GM21825 (cell line): ENCODE measurements around the gene PDLIM7.

Experiments used
- ATAC-seq: cut with Tn5 transposase; IDR thresholded peaks from one replicate; pipeline ENCODE4 v1.9.1; 2021; ENCODE audit warnings: mild to moderate bottlenecking, moderate library complexity; ENCODE audit not compliant: unreplicated experiment

Gene PDLIM7

DNA sequence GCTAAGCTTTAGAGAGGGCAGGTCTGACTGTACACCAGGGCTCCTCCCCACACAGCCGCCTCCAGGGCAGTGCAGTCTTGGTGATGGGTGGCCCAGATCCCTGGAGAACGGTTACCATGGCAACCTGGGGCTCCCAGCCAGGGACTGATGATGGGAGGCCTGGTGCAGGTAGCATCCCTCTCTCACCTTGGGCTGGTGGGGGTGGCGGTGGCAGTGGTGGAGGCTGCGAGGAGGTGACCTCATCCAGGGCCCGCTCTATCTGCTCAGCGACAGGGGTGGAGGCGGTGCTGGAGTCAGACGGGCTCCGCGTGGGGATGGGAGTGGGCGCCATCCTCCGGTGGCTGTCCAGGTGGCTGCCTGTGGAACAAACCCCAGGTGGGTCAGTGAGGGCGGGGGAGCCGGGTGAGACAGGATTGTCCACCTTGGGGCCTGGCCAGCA lies 38.5 kb downstream of the PDLIM7 start:
- no peak for ATAC-seq

GRCh38 chr5:177457852-177458681 lies 39.3 kb downstream of the PDLIM7 start:
- no peak for ATAC-seq

- ATAC-seq, result peak; percentile 30
These were observed 40.2 kb downstream of the PDLIM7 start for GRCh38 chr5:177456976-177457851.

DNA sequence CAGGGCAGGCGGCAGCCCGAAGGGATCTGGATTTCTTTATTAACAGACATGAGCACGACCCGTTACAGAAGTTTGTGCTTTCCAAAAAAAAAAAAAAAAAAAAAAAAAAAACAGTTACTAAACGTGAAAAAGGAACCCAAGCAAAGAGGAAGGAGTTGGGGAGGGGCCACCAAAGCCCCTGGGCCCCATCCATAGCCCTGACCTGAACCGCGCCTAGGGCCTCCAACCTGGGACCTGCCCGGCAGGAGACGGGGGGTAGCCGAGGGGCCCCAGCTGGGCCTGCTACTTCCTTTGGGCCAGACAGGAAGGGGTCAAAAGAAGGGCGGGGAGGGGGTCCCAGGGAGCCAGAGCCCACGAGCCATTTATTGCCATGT lies 40.8 kb downstream of the PDLIM7 start:
- ATAC-seq, result no peak

DNA sequence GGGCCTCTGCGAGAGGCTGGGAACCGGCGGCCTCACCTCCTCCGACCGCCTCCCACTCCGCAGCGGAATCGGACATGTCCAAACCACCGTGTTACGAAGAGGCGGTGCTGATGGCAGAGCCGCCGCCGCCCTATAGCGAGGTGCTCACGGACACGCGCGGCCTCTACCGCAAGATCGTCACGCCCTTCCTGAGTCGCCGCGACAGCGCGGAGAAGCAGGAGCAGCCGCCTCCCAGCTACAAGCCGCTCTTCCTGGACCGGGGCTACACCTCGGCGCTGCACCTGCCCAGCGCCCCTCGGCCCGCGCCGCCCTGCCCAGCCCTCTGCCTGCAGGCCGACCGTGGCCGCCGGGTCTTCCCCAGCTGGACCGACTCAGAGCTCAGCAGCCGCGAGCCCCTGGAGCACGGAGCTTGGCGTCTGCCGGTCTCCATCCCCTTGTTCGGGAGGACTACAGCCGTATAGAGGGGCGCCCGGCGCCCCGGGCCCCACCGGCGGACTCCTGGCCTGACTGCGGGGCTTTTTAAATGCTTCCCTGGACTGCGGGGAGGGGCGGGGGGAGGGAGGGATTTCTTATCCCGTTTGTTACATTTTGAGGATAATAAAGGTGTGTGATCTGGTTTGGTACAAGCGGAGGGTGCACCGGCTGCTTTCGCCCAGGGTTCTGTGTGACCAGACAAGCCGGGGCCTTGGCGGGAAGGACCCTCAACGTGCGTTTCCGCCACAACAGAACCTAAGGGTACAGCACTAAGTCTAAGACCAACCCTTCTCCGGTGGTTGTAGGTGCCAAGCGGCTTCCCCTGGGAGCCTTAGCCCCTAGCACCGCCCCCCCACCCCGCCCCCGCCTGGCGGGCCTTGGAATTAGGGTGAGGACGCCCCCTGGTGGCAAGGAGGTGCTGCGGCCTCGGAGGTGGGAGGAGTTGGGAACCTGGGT lies 41.5 kb downstream of the PDLIM7 start:
- ATAC-seq, result peak; percentile 8

DNA sequence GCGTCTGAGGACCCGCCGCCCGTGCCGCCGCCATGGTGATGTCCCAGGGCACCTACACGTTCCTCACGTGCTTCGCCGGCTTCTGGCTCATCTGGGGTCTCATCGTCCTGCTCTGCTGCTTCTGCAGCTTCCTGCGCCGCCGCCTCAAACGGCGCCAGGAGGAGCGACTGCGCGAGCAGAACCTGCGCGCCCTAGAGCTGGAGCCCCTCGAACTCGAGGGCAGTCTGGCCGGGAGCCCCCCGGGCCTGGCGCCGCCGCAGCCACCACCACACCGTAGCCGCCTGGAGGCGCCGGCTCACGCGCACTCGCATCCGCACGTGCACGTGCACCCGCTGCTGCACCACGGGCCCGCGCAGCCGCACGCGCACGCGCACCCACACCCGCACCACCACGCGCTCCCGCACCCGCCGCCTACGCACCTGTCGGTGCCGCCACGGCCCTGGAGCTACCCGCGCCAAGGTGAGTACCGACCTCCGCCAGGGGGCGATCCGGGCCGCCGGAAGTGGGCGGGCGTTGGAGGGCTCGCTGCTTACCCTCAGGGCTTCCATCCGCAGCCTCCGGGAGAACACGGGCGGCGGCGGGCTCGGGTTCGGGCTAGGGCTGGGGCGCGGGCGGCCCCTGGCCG lies 42.3 kb downstream of the PDLIM7 start:
- peak; percentile 47 for ATAC-seq

GRCh38 chr5:177454397-177455035 lies 42.9 kb downstream of the PDLIM7 start:
- ATAC-seq, result peak; percentile 51

DNA sequence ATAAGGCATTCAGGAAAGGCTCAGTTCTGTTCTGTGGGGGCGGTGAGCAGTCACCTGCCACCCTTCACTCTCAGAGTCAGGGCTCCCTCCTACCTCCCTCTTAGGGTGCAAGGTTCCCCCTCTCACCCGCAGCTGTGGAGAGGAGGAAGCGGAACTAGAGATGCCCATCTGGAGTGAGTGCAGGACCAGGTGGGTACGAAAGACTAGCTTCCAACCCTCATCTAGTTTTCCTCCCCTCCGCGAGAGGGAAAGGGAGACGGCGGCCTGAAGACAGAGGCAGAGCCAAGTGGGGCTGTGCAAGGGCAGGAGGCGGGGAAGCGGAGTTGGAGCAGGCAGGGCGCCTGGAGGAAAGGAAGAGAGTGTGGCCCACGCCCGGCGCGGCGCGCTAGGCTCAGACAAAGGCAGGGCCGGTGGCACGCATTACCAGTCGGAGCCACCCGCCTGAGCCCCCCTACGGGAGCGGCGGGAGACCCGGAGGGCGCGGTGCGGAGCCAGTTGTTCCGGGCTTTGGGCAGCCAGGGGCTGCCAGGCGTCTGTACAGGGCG lies 43.5 kb downstream of the PDLIM7 start:
- peak; percentile 5 for ATAC-seq

GRCh38 chr5:177452688-177453638 lies 44.4 kb downstream of the PDLIM7 start:
- ATAC-seq, result no peak

GRCh38 chr5:177450667-177451424 lies 46.6 kb downstream of the PDLIM7 start:
- ATAC-seq, result no peak

GRCh38 chr5:177449140-177450061 lies 48.0 kb downstream of the PDLIM7 start:
- no peak for ATAC-seq

- no peak for ATAC-seq
These were observed 49.0 kb downstream of the PDLIM7 start for GRCh38 chr5:177448244-177448950.

- no peak for ATAC-seq
These were observed 49.7 kb downstream of the PDLIM7 start for GRCh38 chr5:177447611-177448243.

GRCh38 chr5:177447066-177447610 lies 50.3 kb downstream of the PDLIM7 start:
- peak; percentile 33 for ATAC-seq
